ENCODE results near the gene IL17F. TPM values are rescaled to one million over a fixed set of nuclear protein-coding genes. Genes with fewer than 3 reads are reported as not detected.

Gene IL17F
- polyA plus RNA-seq (2012; ENCODE audit: insufficient read depth, insufficient read length, low read depth) = not detected

- Histone ChIP-seq H3K9me3 (no peaks in the 10 kb centered on the region), H3K36me3 (no peaks in the 10 kb centered on the region), H3K4me1 (no peaks in the 10 kb centered on the region), H3K4me3 (ENCODE audit: low read depth, low read length) (no peak within 1 kb of the TSS), H3K27me3 (0 out of 2 replicates have a peak, but pooled peaks cover 3% of the 10 kb centered on the region)
- DNase-seq = no peak
- TF ChIP-seq CTCF (IDR thresholded peaks at IDR 0.05; ENCODE audit: low read depth, low read length) = no peak
Measured at GRCh38 chr6:52244400-52244799, at the start of gene IL17F. TSS of gene IL17F (minus strand) at chr6:52244500. CDS start at chr6:52244429, 71 bp downstream.

- Histone ChIP-seq H3K4me3 (ENCODE audit: low read depth, low read length) (no peak overlapping the region), H3K27me3 (no peaks in the 10 kb centered on the region), H3K9me3 (no peaks in the 10 kb centered on the region), H3K36me3 (no peaks in the 10 kb centered on the region), H3K4me1 (peaks cover 15% of the 10 kb centered on the region)
- DNase-seq = peak; percentile 39
- TF ChIP-seq CTCF (IDR thresholded peaks at IDR 0.05; ENCODE audit: low read depth, low read length) = no peak
Measured at GRCh38 chr6:52293067-52293466, 48.8 kb upstream of the IL17F start.

- Histone ChIP-seq H3K36me3 (peaks cover under 1% of the 10 kb centered on the region), H3K4me1 (peaks cover 23% of the 10 kb centered on the region), H3K9me3 (no peaks in the 10 kb centered on the region), H3K27me3 (no peaks in the 10 kb centered on the region), H3K4me3 (ENCODE audit: low read depth, low read length) (no peak overlapping the region)
- no peak for TF ChIP-seq CTCF (IDR thresholded peaks at IDR 0.05; ENCODE audit: low read depth, low read length)
- DNase-seq = no peak
Measured at GRCh38 chr6:52288841-52289240, 44.5 kb upstream of the IL17F start.

- Histone ChIP-seq H3K4me3 (ENCODE audit: low read depth, low read length) (no peak overlapping the region), H3K36me3 (peaks cover 7% of the 10 kb centered on the region), H3K27me3 (no peaks in the 10 kb centered on the region), H3K4me1 (peaks cover 23% of the 10 kb centered on the region), H3K9me3 (no peaks in the 10 kb centered on the region)
- no peak for DNase-seq
- no peak for TF ChIP-seq CTCF (IDR thresholded peaks at IDR 0.05; ENCODE audit: low read depth, low read length)
Measured at GRCh38 chr6:52288216-52288615, 43.9 kb upstream of the IL17F start.

GRCh38 chr6:52286798-52287432 lies 42.6 kb upstream of the IL17F start:
- H3K27me3 ChIP-seq = no peaks in the 10 kb centered on the region
- TF ChIP-seq CTCF (IDR thresholded peaks at IDR 0.05; ENCODE audit: low read depth, low read length) = peak; percentile 98

More at GRCh38 chr6:52286798-52287432, 42.6 kb upstream of the IL17F start:
- Histone ChIP-seq H3K4me3 (ENCODE audit: low read depth, low read length) (no peak overlapping the region), H3K36me3 (peaks cover 20% of the 10 kb centered on the region), H3K9me3 (no peaks in the 10 kb centered on the region), H3K4me1 (peaks cover 14% of the 10 kb centered on the region)
- DNase-seq = peak; percentile 88

Data from BE2C (cell line).